ENCODE results near the gene C6. TPM values are rescaled to one million over a fixed set of nuclear protein-coding genes. Genes with fewer than 3 reads are reported as not detected.

The C6 gene
- total RNA-seq, 1 experiment from 2014 or later: 0.37 TPM

DNA sequence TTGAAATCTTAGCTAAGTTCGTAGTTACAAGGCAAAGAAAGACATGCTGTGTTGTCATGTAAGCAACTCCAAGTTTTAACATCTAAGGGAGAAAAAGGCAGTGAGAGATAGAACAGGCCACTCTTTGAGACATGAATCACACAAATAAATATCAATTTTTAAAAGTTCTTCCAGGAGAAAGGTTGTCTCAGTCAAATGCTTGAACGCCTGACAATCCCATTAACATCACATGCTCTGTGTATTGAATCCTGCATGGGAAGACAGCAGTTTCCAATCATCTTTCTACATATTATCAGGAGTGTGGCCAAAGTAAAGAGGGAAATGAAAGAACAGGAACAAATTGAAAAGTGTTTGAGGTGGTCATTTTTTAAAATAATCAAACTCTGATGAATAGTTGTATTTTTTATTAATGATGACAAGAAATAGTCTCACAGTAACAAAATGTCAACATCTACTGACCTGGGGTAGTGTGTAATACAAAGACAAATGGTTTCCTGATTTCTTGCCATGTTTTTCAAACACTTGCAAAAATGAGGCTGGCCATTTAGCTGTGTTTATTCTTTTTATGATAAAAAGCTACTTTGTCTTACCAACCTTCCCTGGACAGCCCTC lies 6.4 kb upstream of the C6 start (continued):
- no peak for TF ChIP-seq SP1 (IDR thresholded peaks at IDR 0.05; ENCODE audit: low read depth)
- no peak for TF ChIP-seq ZNF274 (IDR thresholded peaks at IDR 0.05; ENCODE audit: low read depth, low read length)

DNA sequence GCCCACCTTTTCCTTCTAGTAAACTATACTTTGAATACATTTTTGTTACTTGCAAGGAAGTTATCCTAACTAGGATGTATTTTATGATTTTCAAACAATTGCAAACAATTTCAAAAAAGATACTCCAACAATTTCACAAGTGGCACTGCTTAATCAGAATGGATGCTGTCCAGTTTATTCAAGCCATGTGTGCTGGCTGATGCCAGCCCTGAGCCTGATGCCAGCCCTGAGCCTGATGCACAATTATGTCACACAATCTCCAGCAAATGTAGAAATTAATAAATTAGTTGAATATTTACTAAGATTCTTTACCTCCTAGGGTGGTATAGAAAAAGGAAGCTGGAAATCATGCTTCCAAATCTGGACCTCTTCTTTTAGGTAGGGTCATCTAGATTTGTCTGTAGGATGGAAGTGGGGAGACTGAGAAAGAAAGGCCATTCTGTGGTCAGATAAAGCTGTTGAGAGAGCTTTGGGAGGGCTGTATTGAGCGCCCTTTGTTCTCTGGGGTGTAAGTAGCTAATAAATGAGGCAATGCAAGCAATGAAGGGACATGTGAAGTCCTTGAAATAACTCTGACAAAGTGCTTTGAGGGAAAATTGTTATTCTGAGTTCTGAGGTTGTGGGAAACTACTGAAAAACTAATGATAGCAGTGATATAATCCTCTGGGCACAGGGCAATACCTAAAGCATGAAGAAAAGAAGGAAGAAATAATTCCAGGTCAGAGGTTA lies 5.8 kb upstream of the C6 start:
- Histone ChIP-seq H3K9ac (ENCODE audit: low read length) (no peak overlapping the region), H3K4me3 (replicated peaks in 1 of 2; ENCODE audit: low read depth in 1 of 2, low read length in 2 of 2) (no peak overlapping the region), H3K36me3 (ENCODE audit: control insufficient read depth in 1 of 2, insufficient read depth in 2 of 2, low read length in 2 of 2) (no peaks in the 10 kb centered on the region), H3K9me2 (ENCODE audit: insufficient read depth) (no peaks in the 10 kb centered on the region), H3K79me2 (ENCODE audit: insufficient read depth, low read length) (no peaks in the 10 kb centered on the region), H4K20me1 (ENCODE audit: insufficient read depth) (no peaks in the 10 kb centered on the region), H3K27me3 (ENCODE audit: insufficient read depth, low read length) (no peaks in the 10 kb centered on the region), H3K9me3 (ENCODE audit: control insufficient read depth in 1 of 2, insufficient read depth in 1 of 2, low read depth in 1 of 2, low read length in 2 of 2) (no peaks in the 10 kb centered on the region), H3K27ac (ENCODE audit: low read depth, low read length) (no peak overlapping the region), H3K4me2 (ENCODE audit: low read length) (no peak overlapping the region), H2AFZ (ENCODE audit: low read depth, low read length, poor library complexity, severe bottlenecking) (no peak overlapping the region), H3K4me1 (ENCODE audit: control insufficient read depth in 1 of 2, insufficient read depth in 2 of 2, low read length in 2 of 2) (no peaks in the 10 kb centered on the region)
- POLR2A ChIA-PET: no interaction called here
- CTCF ChIA-PET: no interaction called here
- TF ChIP-seq CBX3 (IDR thresholded peaks at IDR 0.05; ENCODE audit: low read depth) (no peak), FOSL1 (IDR thresholded peaks at IDR 0.05; ENCODE audit: low read depth) (no peak), RAD21 (IDR thresholded peaks at IDR 0.05; ENCODE audit: low read depth) (no peak), CEBPB (IDR thresholded peaks at IDR 0.05; ENCODE audit: low read depth) (no peak), EGR1 (IDR thresholded peaks at IDR 0.05; ENCODE audit: low read depth) (no peak), POLR2AphosphoS5 (IDR thresholded peaks at IDR 0.05; ENCODE audit: low read depth, low read length) (no peak), SP1 (IDR thresholded peaks at IDR 0.05; ENCODE audit: low read depth) (no peak)
- TF ChIP-seq, protein P1, sequence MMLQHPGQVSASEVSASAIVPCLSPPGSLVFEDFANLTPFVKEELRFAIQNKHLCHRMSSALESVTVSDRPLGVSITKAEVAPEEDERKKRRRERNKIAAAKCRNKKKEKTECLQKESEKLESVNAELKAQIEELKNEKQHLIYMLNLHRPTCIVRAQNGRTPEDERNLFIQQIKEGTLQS (IDR thresholded peaks at IDR 0.05): no peak
- no peak for DNase-seq (ENCODE audit: low read depth, low spot score)
- RAD21 ChIA-PET (ENCODE audit: low non-redundant PET in 1 of 2, low total read pairs in 2 of 2, uncharacterized antibody in 2 of 2, unreplicated experiment in 2 of 2): no interaction called here
- no peak for ATAC-seq
- intact Hi-C loops (cut with micrococcal nuclease): no loop called here
- BruUV-seq (replicated peaks): no TSS peak

Measured in HCT116 (cell line).